H7 (cell line): ENCODE measurements around the gene CHEK1. TPM values are rescaled to one million over a fixed set of nuclear protein-coding genes. Genes with fewer than 3 reads are reported as not detected.
"Not testable (repeated sequence)": the region's sequence is repeated elsewhere in the genome, so short reads cannot be mapped to it uniquely, and the experiment has no call there.

Experiments used
- DNase-seq: peaks from one replicate; pipeline ENCODE4 v3.0.0; 2012
- H3K27me3 ChIP-seq: 2 replicates; pipeline ENCODE4 v1.6.0; 2011; ENCODE audit warnings: mild to moderate bottlenecking, low read length; ENCODE audit not compliant: control insufficient read depth, insufficient read depth
- H3K36me3 ChIP-seq: replicated peaks from 2 replicates; pipeline ENCODE4 v1.5.1; 2011; ENCODE audit warnings: low read length; ENCODE audit not compliant: control insufficient read depth, insufficient read depth
- H3K4me3 ChIP-seq: 2 replicates; pipeline ENCODE4 v1.5.1; 2011; ENCODE audit warnings: low read depth, mild to moderate bottlenecking, control low read depth, low read length, moderate library complexity; ENCODE audit not compliant: insufficient read depth
- total RNA-seq: library from RNA; depleted of rRNA; stranded (reverse); fragments of >200 nt; shearing (Covaris generic); gene quantifications from 2 replicates; pipeline ENCODE4 v1.2.3, GENCODE V29; 2014; rRNA removed

The CHEK1 gene
- 85.7 and 112 TPM in 2 replicates for total RNA-seq

- Histone ChIP-seq H3K27me3 (no peaks in the 10 kb centered on the region), H3K36me3 (peaks cover 26% of the 10 kb centered on the region), H3K4me3 (peak within 1 kb of the TSS; percentile 83)
- no peak for DNase-seq
These were observed at the start of gene CHEK1 for GRCh38 chr11:125624756-125625213. CHEK1 (plus strand) TSS chr11:125625163; CDS start chr11:125626769, 1,606 bp downstream.

DNA sequence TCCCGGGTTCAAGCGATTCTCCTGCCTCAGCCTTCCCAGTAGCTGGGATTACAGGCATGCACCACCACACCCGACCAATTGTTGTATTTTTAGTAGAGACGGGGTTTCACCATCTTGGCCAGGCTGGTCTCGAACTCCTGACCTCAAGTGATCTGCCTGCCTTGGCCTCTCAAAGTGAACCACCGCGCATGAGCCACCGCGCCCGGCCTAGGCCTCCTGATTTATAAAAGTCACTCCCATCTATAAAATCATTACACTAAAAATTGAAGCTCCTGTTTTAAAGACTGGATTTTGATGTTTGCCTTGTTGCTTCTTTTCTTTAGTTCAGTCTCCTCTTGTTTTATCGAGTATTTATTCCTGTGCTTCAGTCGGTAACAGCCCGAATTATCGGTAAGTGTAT lies 47.8 kb upstream of the CHEK1 start:
- DNase-seq, H3K4me3 ChIP-seq, H3K27me3 ChIP-seq: not testable (repeated sequence)
- H3K36me3 ChIP-seq = peaks cover 37% of the 10 kb centered on the region

- Histone ChIP-seq H3K4me3 (no peak overlapping the region), H3K27me3 (no peaks in the 10 kb centered on the region), H3K36me3 (peaks cover 37% of the 10 kb centered on the region)
- DNase-seq = no peak
These were observed 46.2 kb upstream of the CHEK1 start for GRCh38 chr11:125578783-125579182.

DNA sequence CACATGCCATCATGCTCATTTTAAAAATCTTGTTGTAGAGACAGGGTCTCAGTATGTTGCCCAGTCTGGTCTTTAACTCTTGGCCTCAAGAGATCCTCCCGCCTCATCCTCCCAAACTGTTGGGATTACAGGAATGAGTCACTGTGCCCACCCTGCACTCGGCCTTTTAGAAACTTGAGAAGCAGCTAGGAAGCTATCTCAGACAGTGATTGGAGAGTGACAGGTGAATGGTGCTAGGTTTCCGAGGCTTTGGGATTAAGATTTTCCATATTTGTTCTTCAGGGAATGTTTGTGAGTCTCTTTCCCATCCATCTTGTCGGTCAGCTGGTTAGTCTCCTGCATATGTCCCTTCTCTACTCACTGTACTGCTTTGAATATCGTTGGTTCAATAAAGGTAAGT lies 45.2 kb upstream of the CHEK1 start:
- Histone ChIP-seq H3K36me3 (peaks cover 35% of the 10 kb centered on the region), H3K4me3 (no peak overlapping the region), H3K27me3 (no peaks in the 10 kb centered on the region)
- no peak for DNase-seq

DNA sequence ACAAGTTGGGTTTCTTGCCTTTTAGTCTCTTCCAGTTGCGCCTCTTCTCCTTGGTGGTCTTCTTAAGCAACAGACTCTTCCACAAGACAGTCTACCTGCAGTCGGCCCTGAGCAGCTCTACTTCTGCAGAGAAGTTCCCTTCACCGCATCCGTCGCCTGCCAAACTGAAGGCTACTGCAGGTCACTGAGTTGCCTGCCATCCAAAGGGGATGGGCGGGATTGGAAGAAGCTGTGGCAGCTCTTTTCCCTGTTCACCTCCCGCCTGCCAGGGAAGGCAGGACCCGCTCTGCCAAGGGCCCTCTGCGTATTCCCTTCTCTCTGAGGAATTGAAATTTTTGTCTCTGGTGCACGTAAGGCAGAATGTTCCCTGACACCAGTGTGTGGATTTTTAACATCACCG lies 41.5 kb upstream of the CHEK1 start:
- Histone ChIP-seq H3K36me3 (peaks cover 18% of the 10 kb centered on the region), H3K27me3 (no peaks in the 10 kb centered on the region), H3K4me3 (no peak overlapping the region)
- DNase-seq = no peak

DNA sequence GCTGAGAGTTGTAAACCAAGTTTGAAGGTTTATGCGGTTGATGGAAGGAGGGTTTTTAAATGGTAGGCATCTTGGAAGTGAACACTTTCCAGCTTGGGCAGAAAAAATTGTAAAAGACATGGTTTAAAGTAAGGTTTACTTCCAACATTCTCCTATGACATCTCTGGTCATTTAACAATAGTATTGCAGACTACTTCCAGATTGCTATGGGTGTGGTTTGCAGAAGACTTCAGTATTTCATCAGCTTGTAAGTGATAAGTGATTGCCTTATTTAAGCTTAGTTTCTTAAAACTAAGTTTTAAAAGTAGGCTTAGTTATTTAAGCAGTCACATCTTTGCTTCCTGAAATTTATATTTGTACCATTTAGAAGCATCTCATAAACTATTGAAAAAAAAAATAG lies 39.5 kb upstream of the CHEK1 start:
- no peak overlapping the region for H3K4me3 ChIP-seq
- H3K27me3 ChIP-seq = no peaks in the 10 kb centered on the region
- no peak for DNase-seq
- H3K36me3 ChIP-seq = peaks cover 7% of the 10 kb centered on the region

GRCh38 chr11:125586623-125587022 lies 38.3 kb upstream of the CHEK1 start:
- H3K4me3 ChIP-seq = no peak overlapping the region
- DNase-seq = no peak
- peaks cover 4% of the 10 kb centered on the region for H3K36me3 ChIP-seq

GRCh38 chr11:125587480-125587879 lies 37.5 kb upstream of the CHEK1 start:
- Histone ChIP-seq H3K36me3 (peaks cover 3% of the 10 kb centered on the region), H3K4me3 (no peak overlapping the region), H3K27me3 (no peaks in the 10 kb centered on the region)
- DNase-seq = no peak

More at GRCh38 chr11:125586623-125587022, 38.3 kb upstream of the CHEK1 start:
- no peaks in the 10 kb centered on the region for H3K27me3 ChIP-seq

DNA sequence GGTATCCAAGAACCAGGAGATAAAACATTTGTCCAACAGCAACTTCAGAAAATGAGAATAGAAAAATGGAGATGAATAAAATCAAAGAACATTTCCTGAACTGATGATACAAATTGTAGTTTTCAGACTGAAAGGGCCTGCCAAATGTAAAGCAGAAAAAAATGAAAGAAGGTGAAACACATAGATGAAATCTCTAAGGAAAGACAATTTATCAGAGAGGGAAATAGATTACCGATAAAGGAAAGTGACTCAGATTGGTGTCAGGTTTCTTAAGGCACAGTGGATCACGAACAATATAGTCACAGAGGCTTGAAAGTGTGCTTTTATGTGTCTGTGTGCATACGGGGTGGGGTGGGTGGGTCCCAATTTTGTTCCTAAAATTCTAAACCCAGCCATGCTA lies 36.5 kb upstream of the CHEK1 start:
- no peaks in the 10 kb centered on the region for H3K27me3 ChIP-seq
- DNase-seq = no peak
- H3K4me3 ChIP-seq = no peak overlapping the region
- H3K36me3 ChIP-seq = peaks cover 2% of the 10 kb centered on the region

- peak; percentile 64 for DNase-seq
- Histone ChIP-seq H3K36me3 (no peaks in the 10 kb centered on the region; the same call in 1 of the 2 replicates), H3K4me3 (peak overlapping the region; percentile 63), H3K27me3 (no peaks in the 10 kb centered on the region)
These were observed 33.2 kb upstream of the CHEK1 start for GRCh38 chr11:125591649-125592304.

- DNase-seq = peak; percentile 97
- no peaks in the 10 kb centered on the region for H3K27me3 ChIP-seq
- peaks cover 3% of the 10 kb centered on the region for H3K36me3 ChIP-seq
These were observed 32.5 kb upstream of the CHEK1 start, which contains the start of gene STT3A for GRCh38 chr11:125592305-125593113. STT3A (plus strand) TSS chr11:125592852; CDS start chr11:125595916, 3,064 bp downstream.

GRCh38 chr11:125593114-125593820 lies 31.7 kb upstream of the CHEK1 start:
- no peak for DNase-seq
- peaks cover 4% of the 10 kb centered on the region for H3K36me3 ChIP-seq
- H3K27me3 ChIP-seq = no peaks in the 10 kb centered on the region
- H3K4me3 ChIP-seq = peak overlapping the region; percentile 74

More at GRCh38 chr11:125592305-125593113, 32.5 kb upstream of the CHEK1 start, which contains the start of gene STT3A:
- peak within 1 kb of the TSS; percentile 74 for H3K4me3 ChIP-seq

- DNase-seq = no peak
- no peak overlapping the region for H3K4me3 ChIP-seq
- H3K27me3 ChIP-seq = no peaks in the 10 kb centered on the region
- peaks cover 4% of the 10 kb centered on the region for H3K36me3 ChIP-seq
These were observed 30.0 kb upstream of the CHEK1 start for GRCh38 chr11:125594958-125595357.

- DNase-seq = no peak
- H3K27me3 ChIP-seq = no peaks in the 10 kb centered on the region
- no peak overlapping the region for H3K4me3 ChIP-seq
- H3K36me3 ChIP-seq = peaks cover 34% of the 10 kb centered on the region
These were observed 24.3 kb upstream of the CHEK1 start for GRCh38 chr11:125600663-125601062.
